Mesenchymal stem cell (in vitro differentiated cells and primary cell): Measurements from ENCODE around the gene RUFY4.

Experiments used
- DNase-seq: peaks from one replicate; pipeline ENCODE4 v3.0.0-alpha.2; 2013
- H2AFZ ChIP-seq: one replicate; pipeline ENCODE4 v1.6.1; 2013; ENCODE audit warnings: low read depth, mild to moderate bottlenecking, control low read depth, inconsistent platforms, low read length, moderate library complexity
- H2AK5ac ChIP-seq: 2 replicates; pipeline ENCODE4 v1.6.1; 2013; ENCODE audit warnings: low read length, moderate library complexity, mild to moderate bottlenecking, inconsistent platforms; ENCODE audit not compliant: severe bottlenecking
- H2BK120ac ChIP-seq: one replicate; pipeline ENCODE4 v1.6.1; 2013; ENCODE audit warnings: low read depth, mild to moderate bottlenecking, inconsistent platforms, low read length, moderate library complexity
- H2BK12ac ChIP-seq, 2 experiments: one replicate each; pipeline ENCODE4 v1.6.1; 2013; ENCODE audit warnings: inconsistent platforms in 2 of 2, low read length in 2 of 2, mild to moderate bottlenecking in 2 of 2, moderate library complexity in 2 of 2, control low read depth in 1 of 2
- H2BK15ac ChIP-seq: one replicate; pipeline ENCODE4 v1.6.1; 2013; ENCODE audit warnings: mild to moderate bottlenecking, low read depth, inconsistent platforms; ENCODE audit not compliant: poor library complexity, severe bottlenecking
- H2BK5ac ChIP-seq: 2 replicates; pipeline ENCODE4 v1.6.1; 2013; ENCODE audit warnings: low read depth, mild to moderate bottlenecking, low read length, control low read depth, inconsistent platforms; ENCODE audit not compliant: poor library complexity, severe bottlenecking
- H3K14ac ChIP-seq, 2 experiments: one replicate each; pipeline ENCODE4 v1.6.1; 2013; ENCODE audit warnings: inconsistent platforms in 2 of 2, low read length in 2 of 2, control low read depth in 1 of 2, mild to moderate bottlenecking in 1 of 2, moderate library complexity in 1 of 2
- H3K18ac ChIP-seq, 2 experiments: one replicate each; pipeline ENCODE4 v1.6.1; 2013; ENCODE audit warnings: inconsistent platforms in 2 of 2, low read length in 2 of 2, control low read depth in 1 of 2, low read depth in 1 of 2, mild to moderate bottlenecking in 1 of 2
- H3K23ac ChIP-seq, 2 experiments: one replicate each; pipeline ENCODE4 v1.6.1; 2013; ENCODE audit warnings: inconsistent platforms in 2 of 2, low read length in 2 of 2, mild to moderate bottlenecking in 2 of 2, moderate library complexity in 2 of 2, control low read depth in 1 of 2
- H3K27ac ChIP-seq: 2 replicates; pipeline ENCODE4 v1.5.1; 2013; ENCODE audit warnings: mild to moderate bottlenecking, moderate library complexity, low read length, control low read depth, inconsistent platforms; ENCODE audit not compliant: poor library complexity, severe bottlenecking
- H3K27me3 ChIP-seq, 2 experiments: 2 replicates each; pipeline versions ENCODE4 v1.6.1 to v1.7.0; 2013; ENCODE audit warnings: low read length in 2 of 2, mild to moderate bottlenecking in 2 of 2, moderate library complexity in 2 of 2, control low read depth in 1 of 2, inconsistent platforms in 1 of 2; ENCODE audit not compliant: control insufficient read depth in 1 of 2, insufficient read depth in 1 of 2
- H3K36me3 ChIP-seq, 2 experiments: 2 replicates each; pipeline versions ENCODE4 v1.6.1 to v1.7.0; 2013; ENCODE audit warnings: low read length in 2 of 2, control low read depth in 1 of 2, inconsistent platforms in 1 of 2, low read depth in 1 of 2, mild to moderate bottlenecking in 1 of 2; ENCODE audit not compliant: insufficient read depth in 2 of 2, control insufficient read depth in 1 of 2
- H3K4ac ChIP-seq, 2 experiments: one replicate each; pipeline ENCODE4 v1.6.1; 2013; ENCODE audit warnings: inconsistent platforms in 2 of 2, low read length in 2 of 2, mild to moderate bottlenecking in 2 of 2, moderate library complexity in 2 of 2, control low read depth in 1 of 2, low read depth in 1 of 2
- H3K4me1 ChIP-seq: 2 replicates; pipeline ENCODE4 v1.6.1; 2013; ENCODE audit warnings: low read depth, low read length, control low read depth; ENCODE audit not compliant: control insufficient read depth, insufficient read depth
- H3K4me2 ChIP-seq: 2 replicates; pipeline ENCODE4 v1.6.1; 2013; ENCODE audit warnings: low read length, mild to moderate bottlenecking, inconsistent platforms; ENCODE audit not compliant: poor library complexity, severe bottlenecking
- H3K4me3 ChIP-seq, 2 experiments: 2 replicates each; pipeline versions ENCODE4 v1.5.1 to v1.7.0; 2013; ENCODE audit warnings: low read length in 2 of 2, mild to moderate bottlenecking in 2 of 2, control low read depth in 1 of 2, low read depth in 1 of 2; ENCODE audit not compliant: insufficient read depth in 1 of 2
- H3K79me1 ChIP-seq: replicated peaks from 2 replicates; pipeline ENCODE4 v1.6.1; 2013; ENCODE audit warnings: mild to moderate bottlenecking, control low read depth, low read length, inconsistent platforms; ENCODE audit not compliant: poor library complexity, severe bottlenecking
- H3K9ac ChIP-seq: 2 replicates; pipeline ENCODE4 v1.7.0; 2013; ENCODE audit warnings: mild to moderate bottlenecking, low read length, moderate library complexity
- H3K9me3 ChIP-seq: 2 replicates; pipeline ENCODE4 v1.7.0; 2013; ENCODE audit warnings: mild to moderate bottlenecking, low read length; ENCODE audit not compliant: control insufficient read depth
- H4K8ac ChIP-seq: one replicate; pipeline ENCODE4 v1.6.1; 2013; ENCODE audit warnings: inconsistent platforms, mild to moderate bottlenecking, low read length, moderate library complexity
- H4K91ac ChIP-seq: one replicate; pipeline ENCODE4 v1.6.1; 2013; ENCODE audit warnings: mild to moderate bottlenecking, low read length, inconsistent platforms
- WGBS: methylation state at CpG from one replicate; pipeline ENCODE4 v1.1.7; 2013; ENCODE audit warnings: mixed read lengths; 5-methylcytosine and 5-hydroxymethylcytosine counted together

Gene RUFY4

DNA sequence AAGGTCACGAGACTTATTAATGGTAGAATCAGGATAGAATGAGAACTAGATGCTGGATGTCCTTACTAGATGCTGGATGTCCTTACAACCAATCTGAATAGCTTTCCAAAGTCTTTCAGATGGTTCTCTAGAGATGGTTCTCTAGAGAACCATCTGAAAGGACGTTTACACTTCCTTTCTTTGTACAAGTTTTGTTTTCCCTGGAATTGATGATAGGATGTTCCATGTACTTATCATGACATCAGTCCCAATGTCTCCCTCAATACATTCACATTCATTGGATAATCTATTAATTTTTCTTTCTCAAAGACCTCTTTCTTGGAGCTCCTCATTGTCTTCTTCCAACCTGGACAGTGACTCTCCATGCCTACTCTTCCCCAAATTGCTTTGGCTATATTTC is 28.2 kb upstream of the RUFY4 start:
- Histone ChIP-seq H3K4ac (no peak overlapping the region), H2BK120ac (no peak overlapping the region), H3K23ac (no peak overlapping the region), H3K27me3 (peaks cover 50 to 60% of the 10 kb centered on the region in 2 experiments), H2BK12ac (no peak overlapping the region), H2AK5ac (no peak overlapping the region), H3K4me1 (no peaks in the 10 kb centered on the region), H2BK5ac (no peak overlapping the region), H3K79me1 (no peaks in the 10 kb centered on the region), H3K27ac (no peak overlapping the region), H3K9ac (no peak overlapping the region), H3K4me3 (no peak overlapping the region), H4K8ac (no peak overlapping the region), H3K36me3 (no peaks in the 10 kb centered on the region), H4K91ac (no peak overlapping the region), H3K9me3 (no peaks in the 10 kb centered on the region), H3K4me2 (no peak overlapping the region), H2BK15ac (no peak overlapping the region), H3K14ac (no peak overlapping the region), H2AFZ (no peak overlapping the region), H3K18ac (no peak overlapping the region)
- no peak for DNase-seq
- 70% methylated on average over 2 of the region's 2 CpGs for WGBS

DNA sequence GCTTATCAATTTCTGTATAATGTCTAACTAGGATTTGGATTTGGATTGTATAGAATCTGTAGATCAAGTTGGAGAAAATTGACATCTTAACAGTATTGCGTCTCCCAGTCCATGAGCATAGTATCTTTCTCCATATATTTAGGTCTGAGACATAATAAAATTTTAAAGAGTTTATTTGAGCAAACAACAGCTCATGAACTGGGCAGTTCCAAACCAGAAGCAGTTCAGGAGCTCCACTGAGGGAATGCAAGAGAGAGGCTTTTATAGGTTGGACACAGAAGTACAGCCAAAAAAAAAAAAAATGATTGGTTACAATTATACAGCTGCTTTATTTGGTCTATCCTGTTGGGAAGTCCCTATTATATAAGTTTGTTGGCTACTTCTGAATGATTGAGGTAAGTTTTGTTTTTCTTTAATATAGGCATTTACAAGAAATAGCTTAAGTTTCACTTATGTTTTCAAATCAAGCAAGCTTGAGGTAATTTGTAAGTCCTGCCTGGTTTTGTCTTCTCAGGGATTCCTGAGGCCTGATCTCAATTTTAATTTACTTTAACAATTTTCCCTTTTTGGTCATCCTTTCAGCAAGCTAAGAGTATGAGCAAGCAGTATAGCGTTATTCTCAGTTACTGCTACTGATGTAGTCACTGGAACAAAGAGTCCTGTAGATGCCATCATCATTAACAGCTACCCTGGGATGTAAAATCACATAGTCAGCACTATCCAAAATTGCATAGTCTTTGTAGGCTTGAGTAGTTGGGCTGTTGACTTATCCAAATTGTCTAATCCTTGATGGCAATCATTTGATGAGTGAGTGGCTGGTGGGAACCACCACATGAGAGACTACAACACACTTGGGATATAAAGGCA is 27.5 kb upstream of the RUFY4 start:
- no peak overlapping the region for H3K27ac ChIP-seq
- H2AK5ac ChIP-seq: no peak overlapping the region
- no peaks in the 10 kb centered on the region for H3K36me3 ChIP-seq
- no peak overlapping the region for H2AFZ ChIP-seq
- H4K8ac ChIP-seq: no peak overlapping the region
- H2BK120ac ChIP-seq: no peak overlapping the region
- no peak overlapping the region for H2BK5ac ChIP-seq
- no peak overlapping the region for H4K91ac ChIP-seq
- H3K4me3 ChIP-seq: no peak overlapping the region
- H3K4ac ChIP-seq: no peak overlapping the region
- no peaks in the 10 kb centered on the region for H3K9me3 ChIP-seq
- no peak overlapping the region for H2BK12ac ChIP-seq
- H3K4me1 ChIP-seq: no peaks in the 10 kb centered on the region
- 100% methylated on average over 1 of the region's 2 CpGs for WGBS
- DNase-seq: no peak
- no peaks in the 10 kb centered on the region for H3K79me1 ChIP-seq
- no peak overlapping the region for H3K9ac ChIP-seq
- no peak overlapping the region for H3K23ac ChIP-seq
- H3K18ac ChIP-seq: no peak overlapping the region
- H3K14ac ChIP-seq: no peak overlapping the region
- no peak overlapping the region for H3K4me2 ChIP-seq
- peaks cover 44 to 54% of the 10 kb centered on the region in 2 experiments for H3K27me3 ChIP-seq
- no peak overlapping the region for H2BK15ac ChIP-seq

DNA sequence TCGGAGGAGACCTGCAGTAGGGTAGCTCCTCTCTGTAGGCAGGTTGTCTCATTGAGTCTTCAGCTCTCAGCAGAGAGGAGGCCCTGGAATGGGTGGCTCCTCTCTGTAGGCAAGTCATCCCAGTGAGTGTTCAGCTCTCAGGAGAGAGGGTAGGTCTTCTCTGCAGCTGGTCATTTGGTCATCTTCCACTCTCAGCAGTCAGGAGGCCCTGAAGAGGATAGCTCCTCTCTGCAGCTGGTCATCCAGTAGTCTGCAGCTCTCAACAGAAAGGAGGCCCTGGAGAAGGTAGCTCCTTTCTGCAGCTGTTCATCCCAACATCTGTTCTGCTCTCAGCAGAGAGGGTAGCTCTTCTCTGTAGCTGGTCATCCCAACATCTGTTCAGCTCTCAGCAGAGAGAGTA is 26.0 kb upstream of the RUFY4 start:
- no peaks in the 10 kb centered on the region for H3K36me3 ChIP-seq
- H2BK120ac ChIP-seq: no peak overlapping the region

DNA sequence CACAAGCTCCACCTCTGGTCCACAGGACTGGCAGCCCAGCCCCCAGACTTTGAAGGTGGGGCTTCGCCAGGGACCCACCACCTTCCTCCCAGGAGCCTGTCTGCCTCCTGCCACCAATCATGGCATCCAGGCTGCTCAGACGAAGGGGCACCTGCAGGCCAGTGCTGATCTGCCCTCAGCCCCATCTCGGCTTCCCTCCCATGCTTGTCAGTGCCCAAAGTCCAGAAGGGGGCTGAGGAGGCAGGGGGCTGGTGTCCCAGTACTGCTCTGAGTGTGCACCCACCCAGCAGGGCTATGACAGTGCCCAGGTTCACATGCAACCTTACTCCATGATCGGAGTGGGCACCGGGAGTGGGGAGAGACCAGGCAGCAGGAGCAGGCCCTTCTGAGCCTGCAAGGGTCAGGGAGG is 25.3 kb upstream of the RUFY4 start:
- Histone ChIP-seq H2AFZ (no peak overlapping the region), H3K23ac (no peak overlapping the region), H3K4me2 (no peak overlapping the region), H4K8ac (no peak overlapping the region), H3K27ac (no peak overlapping the region), H4K91ac (no peak overlapping the region), H3K9ac (no peak overlapping the region), H3K36me3 (no peaks in the 10 kb centered on the region), H3K79me1 (no peaks in the 10 kb centered on the region), H3K4me3 (no peak overlapping the region), H2BK12ac (no peak overlapping the region), H2BK15ac (no peak overlapping the region), H2AK5ac (no peak overlapping the region), H2BK5ac (no peak overlapping the region), H3K18ac (no peak overlapping the region), H3K14ac (no peak overlapping the region), H2BK120ac (no peak overlapping the region), H3K9me3 (no peaks in the 10 kb centered on the region), H3K27me3 (peaks cover 38 to 47% of the 10 kb centered on the region in 2 experiments), H3K4ac (no peak overlapping the region), H3K4me1 (no peaks in the 10 kb centered on the region)
- WGBS: 92% methylated on average over 5 of the region's 5 CpGs
- no peak for DNase-seq

More for the DNA sequence above, 26.0 kb upstream of the RUFY4 start:
- Histone ChIP-seq H3K23ac (no peak overlapping the region), H3K79me1 (no peaks in the 10 kb centered on the region), H3K27me3 (peaks cover 41 to 51% of the 10 kb centered on the region in 2 experiments), H3K4me2 (no peak overlapping the region), H2BK12ac (no peak overlapping the region), H3K27ac (no peak overlapping the region), H4K8ac (no peak overlapping the region), H3K14ac (no peak overlapping the region), H3K9ac (no peak overlapping the region), H3K18ac (no peak overlapping the region), H4K91ac (no peak overlapping the region), H3K4ac (no peak overlapping the region), H2BK5ac (no peak overlapping the region), H3K4me1 (no peaks in the 10 kb centered on the region), H3K9me3 (no peaks in the 10 kb centered on the region), H2BK15ac (no peak overlapping the region), H3K4me3 (no peak overlapping the region), H2AFZ (no peak overlapping the region), H2AK5ac (no peak overlapping the region)
- WGBS: 100% methylated on average over 1 of the region's 1 CpG
- no peak for DNase-seq
